ENCODE data around the gene GPR55. TPM values are rescaled to one million over a fixed set of nuclear protein-coding genes. Genes with fewer than 3 reads are reported as not detected.

Gene GPR55
- total RNA-seq, 2 donors from 2014 or later = not detected

- no peaks in the 10 kb centered on the region for H3K9me3 ChIP-seq
- DNase-seq (ENCODE audit: low spot score) = no peak
These were observed 6.0 kb upstream of the GPR55 start for GRCh38 chr2:230930928-230931555.

GRCh38 chr2:230930149-230930780 is 5.2 kb upstream of the GPR55 start:
- Histone ChIP-seq H3K4me3 (no peak overlapping the region), H3K4me1 (ENCODE audit: control insufficient read depth in 1 of 2, low read depth in 2 of 2) (peaks cover 0 to 8% of the 10 kb centered on the region in 2 donors), H3K36me3 (no peaks in the 10 kb centered on the region), H3K27me3 (replicated peaks; ENCODE audit: insufficient read depth) (no peaks in the 10 kb centered on the region), H3K9me3 (no peaks in the 10 kb centered on the region), H3K27ac (no peak overlapping the region)
- DNase-seq (ENCODE audit: low spot score) = no peak
- no peak for ATAC-seq (ENCODE audit: insufficient number of reproducible peaks, low FRiP score, low read depth)
- TF ChIP-seq CTCF (IDR thresholded peaks at IDR 0.05) = no peak

More at GRCh38 chr2:230930928-230931555, 6.0 kb upstream of the GPR55 start:
- H3K36me3 ChIP-seq = no peaks in the 10 kb centered on the region
- ATAC-seq (ENCODE audit: insufficient number of reproducible peaks, low FRiP score, low read depth) = no peak
- no peaks in the 10 kb centered on the region for H3K27me3 ChIP-seq (replicated peaks; ENCODE audit: insufficient read depth)
- peaks cover 0 to 8% of the 10 kb centered on the region in 2 donors for H3K4me1 ChIP-seq (ENCODE audit: control insufficient read depth in 1 of 2, low read depth in 2 of 2)
- no peak overlapping the region for H3K4me3 ChIP-seq
- H3K27ac ChIP-seq = no peak overlapping the region
- TF ChIP-seq CTCF (IDR thresholded peaks at IDR 0.05) = no peak

GRCh38 chr2:230929381-230930148 is 4.5 kb upstream of the GPR55 start:
- Histone ChIP-seq H3K4me1 (ENCODE audit: control insufficient read depth in 1 of 2, low read depth in 2 of 2) (peaks cover 0 to 8% of the 10 kb centered on the region in 2 donors), H3K36me3 (no peaks in the 10 kb centered on the region), H3K4me3 (no peak overlapping the region), H3K9me3 (no peaks in the 10 kb centered on the region), H3K27me3 (replicated peaks; ENCODE audit: insufficient read depth) (no peaks in the 10 kb centered on the region), H3K27ac (no peak overlapping the region)
- ATAC-seq (ENCODE audit: insufficient number of reproducible peaks, low FRiP score, low read depth) (no peak), DNase-seq (ENCODE audit: low spot score) (no peak)
- TF ChIP-seq CTCF (IDR thresholded peaks at IDR 0.05) = no peak

GRCh38 chr2:230928701-230929380 is 3.8 kb upstream of the GPR55 start:
- ATAC-seq (ENCODE audit: insufficient number of reproducible peaks, low FRiP score, low read depth) = no peak
- peaks cover 0 to 8% of the 10 kb centered on the region in 2 donors for H3K4me1 ChIP-seq (ENCODE audit: control insufficient read depth in 1 of 2, low read depth in 2 of 2)
- H3K9me3 ChIP-seq = no peaks in the 10 kb centered on the region
- no peak for DNase-seq (ENCODE audit: low spot score)
- no peaks in the 10 kb centered on the region for H3K36me3 ChIP-seq
- H3K27me3 ChIP-seq (replicated peaks; ENCODE audit: insufficient read depth) = no peaks in the 10 kb centered on the region
- H3K27ac ChIP-seq = no peak overlapping the region
- TF ChIP-seq CTCF (IDR thresholded peaks at IDR 0.05) = no peak
- H3K4me3 ChIP-seq = no peak overlapping the region
